Stimulated activated CD4-positive, alpha-beta T cell treated with anti-CD3 and anti-CD28 coated beads, Interleukin-2, amount 100 ng/mL, for 4 hours (primary cell): ENCODE results near the gene LRRC8E.
"Not testable (repeated sequence)": the region's sequence is repeated elsewhere in the genome, so short reads cannot be mapped to it uniquely, and the experiment has no call there.

Source experiments
- DNase-seq: peaks from one replicate; pipeline ENCODE4 v3.0.0-alpha.2; 2020; ENCODE audit warnings: low read depth

Gene LRRC8E

DNA sequence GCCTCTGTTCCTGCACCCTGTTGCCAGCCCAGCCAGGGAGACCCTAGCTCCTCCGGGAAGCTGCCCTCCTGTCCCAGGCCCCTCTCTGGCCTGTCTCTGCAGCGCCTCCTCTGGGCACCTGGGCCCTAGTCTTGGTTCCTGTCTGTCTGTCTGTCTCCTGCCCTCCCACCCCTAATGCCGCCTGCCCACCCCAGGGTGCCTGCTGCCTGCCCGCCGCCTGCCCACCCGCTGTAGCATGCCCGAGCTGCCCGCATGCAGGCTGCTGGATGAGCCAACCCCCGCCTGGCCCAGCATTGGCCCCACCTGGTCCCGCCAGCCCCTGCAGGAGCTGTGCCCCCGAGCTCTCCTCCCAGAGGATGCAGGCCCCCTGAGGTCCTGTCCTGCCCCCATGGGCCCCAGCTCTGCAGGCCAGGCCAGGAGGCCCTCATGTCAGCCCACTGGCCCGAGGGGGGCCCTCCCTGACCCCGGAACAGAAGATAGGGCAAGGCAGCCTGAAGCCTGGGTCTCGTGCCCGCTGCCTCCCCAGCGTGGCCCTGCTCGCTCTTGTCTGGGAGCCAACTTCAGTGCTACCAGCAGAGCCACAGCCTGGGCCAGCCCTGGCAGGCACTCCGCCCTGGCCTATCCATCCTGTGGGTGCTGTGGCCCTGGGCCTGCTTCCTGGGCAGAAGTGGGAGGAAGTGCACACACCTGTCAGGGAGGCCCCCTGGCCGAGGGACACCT lies 20.6 kb downstream of the LRRC8E start:
- DNase-seq = no peak

- DNase-seq = no peak
Measured at GRCh38 chr19:7909471-7910067, 21.3 kb downstream of the LRRC8E start.

GRCh38 chr19:7910321-7911161 lies 22.2 kb downstream of the LRRC8E start:
- no peak for DNase-seq

- no peak for DNase-seq
Measured at GRCh38 chr19:7911508-7912143, 23.3 kb downstream of the LRRC8E start.

- DNase-seq = no peak
Measured at GRCh38 chr19:7912144-7912696, 23.9 kb downstream of the LRRC8E start.

GRCh38 chr19:7912697-7913564 lies 24.6 kb downstream of the LRRC8E start:
- no peak for DNase-seq

DNA sequence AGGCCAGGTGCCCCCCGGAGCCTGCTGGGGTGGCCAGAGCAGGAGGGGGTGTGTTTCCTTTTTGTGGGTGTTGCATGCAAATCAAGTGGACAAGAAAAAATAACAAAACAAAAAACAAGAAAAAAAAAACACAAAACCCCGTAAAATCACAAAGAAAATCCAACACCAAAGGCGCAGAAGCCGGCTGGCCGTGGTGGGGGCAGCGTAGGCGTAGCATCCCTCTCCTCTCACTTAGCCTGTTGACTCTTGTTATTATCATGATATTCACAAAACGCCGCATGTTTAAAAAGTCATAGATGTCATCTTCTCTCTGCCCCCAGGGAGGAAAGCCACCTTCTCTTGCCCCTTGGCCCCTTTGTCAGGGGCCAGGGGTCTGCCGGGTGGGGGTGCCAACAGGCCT lies 25.3 kb downstream of the LRRC8E start:
- DNase-seq = no peak

GRCh38 chr19:7914099-7914498 lies 25.8 kb downstream of the LRRC8E start:
- DNase-seq = no peak

GRCh38 chr19:7914598-7915045 lies 26.3 kb downstream of the LRRC8E start, which contains the start of gene TGFBR3L:
TGFBR3L (plus strand) TSS chr19:7914830.
- DNase-seq = no peak

GRCh38 chr19:7915250-7916102 lies 27.2 kb downstream of the LRRC8E start:
- DNase-seq = no peak

- no peak for DNase-seq
Measured at GRCh38 chr19:7916103-7916954, 28.0 kb downstream of the LRRC8E start.

- no peak for DNase-seq
Measured at GRCh38 chr19:7916955-7917266, 28.6 kb downstream of the LRRC8E start.

DNA sequence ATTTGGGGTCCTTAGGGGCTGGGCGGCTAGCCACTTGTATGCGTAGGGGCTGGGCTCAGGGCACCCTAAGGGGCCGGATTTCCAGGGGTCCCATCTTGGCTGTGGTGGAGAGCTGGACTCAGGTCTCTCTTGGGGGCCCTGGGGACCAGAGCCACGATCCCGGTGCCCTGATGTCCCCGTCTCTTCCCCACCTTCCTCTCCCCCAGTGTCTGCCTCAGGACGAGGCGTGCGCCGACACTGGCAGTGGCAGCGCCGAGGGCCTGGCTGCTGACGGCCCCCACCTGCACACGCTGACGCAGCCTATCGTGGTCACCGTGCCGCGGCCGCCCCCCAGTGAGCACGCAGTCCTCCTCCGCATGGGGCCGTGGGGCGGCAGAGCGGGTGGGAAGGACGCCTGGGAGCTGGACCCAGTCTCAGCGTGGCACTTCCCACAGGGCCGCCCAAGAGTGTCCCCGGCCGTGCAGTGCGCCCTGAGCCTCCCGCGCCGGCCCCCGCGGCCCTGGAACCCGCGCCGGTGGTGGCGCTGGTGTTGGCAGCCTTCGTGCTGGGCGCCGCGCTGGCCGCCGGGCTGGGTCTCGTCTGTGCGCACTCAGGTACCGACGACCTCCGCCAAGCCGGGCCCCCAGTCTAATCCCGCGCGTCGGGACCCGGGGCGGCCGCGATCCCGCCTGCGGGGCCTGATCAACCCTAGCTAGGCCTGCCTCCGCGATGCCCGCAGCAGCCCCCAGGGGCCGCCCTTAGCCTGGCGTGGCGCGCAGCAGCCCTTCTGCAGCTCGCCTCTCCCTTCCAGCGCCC lies 29.2 kb downstream of the LRRC8E start:
- DNase-seq = peak; percentile 47

DNA sequence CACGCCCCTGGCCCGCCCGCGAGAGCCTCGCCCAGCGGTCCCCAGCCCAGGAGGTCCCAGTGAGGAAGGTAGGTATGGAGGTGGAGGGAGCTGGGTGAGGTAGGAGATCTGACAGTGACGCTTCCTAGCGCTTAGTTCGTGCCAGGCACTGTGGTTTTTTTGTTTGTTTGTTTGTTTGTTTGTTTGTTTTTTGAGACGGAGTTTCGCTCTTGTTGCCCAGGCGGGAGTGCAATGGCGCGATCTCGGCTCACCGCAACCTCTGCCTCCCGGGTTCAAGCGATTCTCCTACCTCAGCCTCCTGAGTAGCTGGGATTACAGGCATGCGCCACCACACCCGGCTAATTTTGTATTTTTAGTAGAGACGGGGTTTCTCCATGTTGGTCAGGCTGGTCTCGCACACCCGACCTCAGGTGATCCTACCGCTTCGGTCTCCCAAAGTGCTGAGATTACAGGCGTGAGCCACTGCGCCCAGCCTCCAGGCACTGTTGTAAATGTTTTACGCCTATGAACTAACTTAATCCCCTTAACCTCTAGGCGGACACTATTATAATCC lies 29.8 kb downstream of the LRRC8E start:
- not testable (repeated sequence) for DNase-seq

GRCh38 chr19:7918615-7919421 lies 30.5 kb downstream of the LRRC8E start:
- no peak for DNase-seq

DNA sequence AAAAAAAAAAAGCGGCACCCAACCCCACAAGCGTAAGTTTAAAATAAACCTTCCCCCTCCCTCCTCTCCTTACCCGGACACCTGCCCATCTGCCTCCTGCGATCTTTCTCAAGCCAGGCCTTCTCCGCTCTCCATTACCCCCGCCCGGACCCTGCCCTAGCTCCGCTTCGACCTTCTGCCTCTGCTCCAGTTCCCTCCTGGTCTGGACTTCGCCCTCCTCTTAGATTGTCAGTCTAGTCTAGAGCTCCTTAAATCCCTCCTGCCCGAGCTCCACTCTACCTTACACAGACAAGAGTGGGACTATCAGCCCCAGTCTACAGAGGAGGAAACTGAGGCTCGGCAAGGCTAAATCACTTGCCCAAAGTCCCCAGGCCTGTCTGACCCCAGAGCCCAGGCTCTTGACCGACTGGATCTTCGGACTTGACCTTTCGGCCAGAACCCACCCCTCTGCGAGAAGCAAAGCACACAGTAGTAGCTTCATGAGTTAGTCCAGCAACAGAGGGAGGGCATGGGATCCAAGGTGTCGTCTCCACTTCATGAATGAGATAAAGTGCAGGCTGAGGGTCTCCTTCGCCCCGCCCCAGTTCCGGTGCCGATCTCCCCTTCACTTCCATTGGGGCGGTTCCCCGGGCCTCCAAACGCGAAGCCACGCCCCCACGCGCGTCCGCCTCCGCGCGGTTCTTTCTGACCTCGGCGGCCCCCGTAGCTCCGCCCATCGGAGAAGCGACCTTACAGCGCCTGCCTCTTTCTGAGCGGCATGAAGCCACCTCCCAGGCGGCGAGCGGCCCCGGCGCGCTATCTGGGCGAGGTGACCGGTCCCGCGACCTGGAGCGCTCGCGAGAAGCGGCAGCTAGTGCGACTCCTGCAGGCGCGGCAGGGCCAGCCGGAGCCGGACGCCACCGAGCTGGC lies 31.6 kb downstream of the LRRC8E start, which contains the start of gene SNAPC2:
Gene SNAPC2, plus strand, starts transcription at position 729 of the 909 bp plus-strand sequence. Its CDS starts 29 bp downstream, at position 758.
- peak; percentile 96 for DNase-seq
